HepG2 (cell line): ENCODE data around the gene MIDN. TPM values are rescaled to one million over a fixed set of nuclear protein-coding genes. Genes with fewer than 3 reads are reported as not detected.

ENCODE experiments used
- DMTF1 ChIP-seq: sonication (generic); formaldehyde crosslinking; IDR thresholded peaks from 2 replicates; pipeline ENCODE4 v1.4.0; 2020; ENCODE audit warnings: mild to moderate bottlenecking, missing genetic modification reagents
- DNMT3B ChIP-seq: conservative IDR thresholded peaks from 2 replicates; pipeline ENCODE4 v1.6.1; 2016; ENCODE audit warnings: missing biosample characterization, control low read depth
- E2F5 ChIP-seq: sonication (generic); formaldehyde crosslinking; conservative IDR thresholded peaks from 2 replicates; pipeline ENCODE4 v1.4.0; 2020; ENCODE audit warnings: missing genetic modification reagents
- HOMEZ ChIP-seq: IDR thresholded peaks from 2 replicates; pipeline ENCODE4 v1.6.1; 2016; ENCODE audit warnings: low read depth
- ISL2 ChIP-seq: sonication (generic); formaldehyde crosslinking; IDR thresholded peaks from 2 replicates; pipeline ENCODE4 v1.5.0; 2020; ENCODE audit warnings: missing genetic modification reagents
- KDM1A ChIP-seq: IDR thresholded peaks from 2 replicates; pipeline ENCODE4 v1.6.1; 2016; ENCODE audit warnings: missing compliant biosample characterization
- KDM2A ChIP-seq: sonication (generic); formaldehyde crosslinking; IDR thresholded peaks from 2 replicates; pipeline ENCODE4 v1.4.0; 2020; ENCODE audit warnings: low read depth, missing genetic modification reagents, borderline replicate concordance
- PRDM15 ChIP-seq: sonication (generic); formaldehyde crosslinking; IDR thresholded peaks from 2 replicates; pipeline ENCODE4 v1.4.0; 2020; ENCODE audit warnings: missing genetic modification reagents
- RBFOX2 ChIP-seq: fragments of 200-400 bp; formaldehyde crosslinking; IDR thresholded peaks from 2 replicates; pipeline ENCODE4 v1.6.1; 2017; ENCODE audit warnings: low read depth, mild to moderate bottlenecking, low read length
- RXRA ChIP-seq: sonication (generic); formaldehyde crosslinking; IDR thresholded peaks from 2 replicates; pipeline ENCODE4 v1.5.1; 2020; ENCODE audit warnings: missing genetic modification reagents
- SALL2 ChIP-seq: sonication (generic); formaldehyde crosslinking; IDR thresholded peaks from 2 replicates; pipeline ENCODE4 v1.8.1; 2023; ENCODE audit warnings: mild to moderate bottlenecking, missing genetic modification reagents, inconsistent platforms
- SSRP1 ChIP-seq: IDR thresholded peaks from 2 replicates; pipeline ENCODE4 v1.6.1; 2016; ENCODE audit warnings: control low read depth
- SUZ12 ChIP-seq: fragments of 150-350 bp; IDR thresholded peaks from 2 replicates; pipeline ENCODE4 v1.6.1; 2014; ENCODE audit warnings: low read depth, low read length
- TEF ChIP-seq: sonication (generic); formaldehyde crosslinking; IDR thresholded peaks from 2 replicates; pipeline ENCODE4 v1.5.0; 2020; ENCODE audit warnings: missing genetic modification reagents
- THYN1 ChIP-seq: sonication (generic); formaldehyde crosslinking; IDR thresholded peaks from 2 replicates; pipeline ENCODE4 v1.8.1; 2023; ENCODE audit warnings: low read depth, mild to moderate bottlenecking, moderate library complexity, missing genetic modification reagents, borderline replicate concordance
- U2AF2 ChIP-seq: fragments of 200-400 bp; formaldehyde crosslinking; IDR thresholded peaks from 2 replicates; pipeline ENCODE4 v1.6.1; 2017; ENCODE audit warnings: low read depth, mild to moderate bottlenecking, low read length
- WIZ ChIP-seq: sonication (generic); formaldehyde crosslinking; IDR thresholded peaks from 2 replicates; pipeline ENCODE4 v1.5.1; 2020; ENCODE audit warnings: mild to moderate bottlenecking, missing genetic modification reagents
- ZC3H13 ChIP-seq: sonication (generic); formaldehyde crosslinking; IDR thresholded peaks from 2 replicates; pipeline ENCODE4 v1.8.1; 2023; ENCODE audit warnings: mild to moderate bottlenecking, missing genetic modification reagents, moderate library complexity
- ZNF136 ChIP-seq: sonication (generic); formaldehyde crosslinking; IDR thresholded peaks from 2 replicates; pipeline ENCODE4 v1.8.1; 2022; ENCODE audit warnings: low read depth, mild to moderate bottlenecking, moderate library complexity, missing genetic modification reagents
- ZNF496 ChIP-seq: sonication (generic); formaldehyde crosslinking; IDR thresholded peaks from 2 replicates; pipeline ENCODE4 v1.8.1; 2023; ENCODE audit warnings: mild to moderate bottlenecking, moderate library complexity, missing genetic modification reagents; ENCODE audit not compliant: insufficient replicate concordance
- ZNF629 ChIP-seq: sonication (generic); formaldehyde crosslinking; conservative IDR thresholded peaks from 2 replicates; pipeline ENCODE4 v1.5.0; 2020; ENCODE audit warnings: missing genetic modification reagents
- ZNF670 ChIP-seq: sonication (generic); formaldehyde crosslinking; IDR thresholded peaks from 2 replicates; pipeline ENCODE4 v1.8.0; 2022; ENCODE audit warnings: mild to moderate bottlenecking, missing genetic modification reagents, borderline replicate concordance
- polyA plus RNA-seq, 8 experiments: library from polyadenylated mRNA; depleted of rRNA in 3 of 8; stranded (reverse) in 7 of 8; unstranded in 1 of 8; fragments of >200 nt; fragmentation: Illumina TruSeq in 4 of 8; extraction: Trizol in 4 of 8; gene quantifications; 2 replicates each; pipeline versions ENCODE4 v1.2.1 to v1.2.3, GENCODE V29; 2011 to 2016; ENCODE audit warnings: low read depth in 4 of 8, missing spikeins in 1 of 8, mixed read lengths in 1 of 8; ENCODE audit not compliant: insufficient read depth in 1 of 8
- total RNA-seq, 5 experiments: library from RNA; depleted of rRNA; stranded (reverse); fragments of >200 nt; fragmentation: Illumina TruSeq; extraction: Trizol; gene quantifications; 2 replicates each; pipeline ENCODE4 v1.2.3, GENCODE V29; 2016; ENCODE audit warnings: low read depth in 1 of 5

The MIDN gene
- total and polyA plus RNA-seq, 2 of the 13 experiments (the other 11 are each of a cell fraction or from before 2014, with no cell fraction given) = 8.4 to 18.0 TPM

GRCh38 chr19:1248139-1248785 lies at the start of gene MIDN (continued):
- TF ChIP-seq PRDM15 = 0 out of 2 replicates have a peak, but pooled peaks have one; percentile 17
- TF ChIP-seq RBFOX2 = peak; percentile 84
- TF ChIP-seq DNMT3B = no peak
- TF ChIP-seq E2F5 (CRISPR knock-in tag) = no peak
- TF ChIP-seq DMTF1 (CRISPR knock-in tag) = no peak
- peak; percentile 65 for TF ChIP-seq ZC3H13 (CRISPR knock-in tag)
- TF ChIP-seq THYN1 = no peak
- TF ChIP-seq ZNF670 = peak; percentile 87
- no peak for TF ChIP-seq U2AF2
- 0 out of 2 replicates have a peak, but pooled peaks have one; percentile 4 for TF ChIP-seq KDM1A (CRISPR knock-in tag)
- TF ChIP-seq HOMEZ = no peak; the same call in 1 of the 2 replicates
- peak; percentile 87 for TF ChIP-seq SALL2 (CRISPR knock-in tag)
- no peak; the same call in 1 of the 2 replicates for TF ChIP-seq WIZ (CRISPR knock-in tag)
- peak; percentile 66 for TF ChIP-seq RXRA (CRISPR knock-in tag)
- TF ChIP-seq KDM2A (CRISPR knock-in tag) = peak; percentile 81
- no peak for TF ChIP-seq ZNF136 (CRISPR knock-in tag)
- peak; percentile 65; the same call in 1 of the 2 replicates for TF ChIP-seq TEF (CRISPR knock-in tag)
- TF ChIP-seq ISL2 (CRISPR knock-in tag) = peak; percentile 48
- no peak for TF ChIP-seq ZNF496
- TF ChIP-seq SSRP1 (CRISPR knock-in tag) = no peak
- no peak for TF ChIP-seq SUZ12
- TF ChIP-seq ZNF629 (CRISPR knock-in tag) = no peak
